Activated T-helper 17 cell treated with anti-CD3 and anti-CD28 coated beads, Interleukin-2, amount 50 U/mL, for 72 hours (primary cell): ENCODE results near the gene GPRIN2. TPM values are rescaled to one million over a fixed set of nuclear protein-coding genes. Genes with fewer than 3 reads are reported as not detected.
"Not testable (repeated sequence)": the region's sequence is repeated elsewhere in the genome, so short reads cannot be mapped to it uniquely, and the experiment has no call there.

Source experiments
- ATAC-seq: fragments of 150-1000 bp; cut with Tn5 transposase; replicated peaks from 2 replicates; pipeline ENCODE4 v1.10.0; 2021; ENCODE audit warnings: mild to moderate bottlenecking, moderate library complexity
- H3K27ac Mint-ChIP-seq: one replicate; pipeline ENCODE4 v1.8.0; 2022; ENCODE audit warnings: mixed read lengths
- H3K27me3 Mint-ChIP-seq: one replicate; pipeline ENCODE4 v1.8.0; 2022; ENCODE audit warnings: mixed read lengths
- H3K36me3 Mint-ChIP-seq: one replicate; pipeline ENCODE4 v1.8.0; 2022; ENCODE audit warnings: low read depth, mild to moderate bottlenecking, mixed read lengths
- H3K4me1 Mint-ChIP-seq: one replicate; pipeline ENCODE4 v1.8.0; 2022; ENCODE audit warnings: mixed read lengths
- H3K4me3 Mint-ChIP-seq: one replicate; pipeline ENCODE4 v1.8.0; 2022; ENCODE audit warnings: mild to moderate bottlenecking, mixed read lengths
- H3K9me3 Mint-ChIP-seq: one replicate; pipeline ENCODE4 v1.8.0; 2022; ENCODE audit warnings: mixed read lengths
- total RNA-seq, 2 donors: library from RNA; stranded (reverse); gene quantifications; one replicate each; pipeline ENCODE4 v1.2.3, GENCODE V29; 2022

GPRIN2 gene
- not detected for total RNA-seq

GRCh38 chr10:46556515-46557318 lies at the start of gene GPRIN2:
Gene GPRIN2 (minus strand): TSS chr10:46556658. CDS start chr10:46550736, 5,922 bp downstream.
- Mint-ChIP-seq H3K27me3 (peaks cover 5% of the 10 kb centered on the region), H3K9me3 (no peaks in the 10 kb centered on the region), H3K36me3 (no peaks in the 10 kb centered on the region), H3K4me3 (peak within 1 kb of the TSS; percentile 47), H3K4me1 (peaks cover 4% of the 10 kb centered on the region), H3K27ac (no peak within 1 kb of the TSS)
- no peak for ATAC-seq

DNA sequence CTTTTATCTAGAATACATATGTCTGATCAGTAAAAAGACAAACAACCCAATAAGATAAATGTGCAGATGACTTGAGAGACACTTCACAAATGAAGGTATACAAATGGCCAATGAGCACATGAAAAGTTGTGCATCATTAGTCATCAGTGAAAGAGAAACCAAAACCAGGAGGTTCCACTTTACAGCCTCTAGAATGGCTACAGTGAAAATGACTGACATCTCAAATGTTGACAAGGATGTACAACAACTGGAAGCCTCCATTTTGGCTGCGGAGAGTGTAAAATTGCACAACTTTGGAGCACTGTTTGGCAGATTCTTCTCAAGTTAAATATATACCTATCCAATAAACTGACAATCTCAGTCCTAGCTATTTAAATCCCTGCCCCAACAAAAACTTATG lies 44.1 kb upstream of the GPRIN2 start:
- H3K27ac Mint-ChIP-seq, H3K4me1 Mint-ChIP-seq, H3K9me3 Mint-ChIP-seq, H3K4me3 Mint-ChIP-seq, H3K27me3 Mint-ChIP-seq, H3K36me3 Mint-ChIP-seq: not testable (repeated sequence)
- peak; percentile 79 for ATAC-seq

DNA sequence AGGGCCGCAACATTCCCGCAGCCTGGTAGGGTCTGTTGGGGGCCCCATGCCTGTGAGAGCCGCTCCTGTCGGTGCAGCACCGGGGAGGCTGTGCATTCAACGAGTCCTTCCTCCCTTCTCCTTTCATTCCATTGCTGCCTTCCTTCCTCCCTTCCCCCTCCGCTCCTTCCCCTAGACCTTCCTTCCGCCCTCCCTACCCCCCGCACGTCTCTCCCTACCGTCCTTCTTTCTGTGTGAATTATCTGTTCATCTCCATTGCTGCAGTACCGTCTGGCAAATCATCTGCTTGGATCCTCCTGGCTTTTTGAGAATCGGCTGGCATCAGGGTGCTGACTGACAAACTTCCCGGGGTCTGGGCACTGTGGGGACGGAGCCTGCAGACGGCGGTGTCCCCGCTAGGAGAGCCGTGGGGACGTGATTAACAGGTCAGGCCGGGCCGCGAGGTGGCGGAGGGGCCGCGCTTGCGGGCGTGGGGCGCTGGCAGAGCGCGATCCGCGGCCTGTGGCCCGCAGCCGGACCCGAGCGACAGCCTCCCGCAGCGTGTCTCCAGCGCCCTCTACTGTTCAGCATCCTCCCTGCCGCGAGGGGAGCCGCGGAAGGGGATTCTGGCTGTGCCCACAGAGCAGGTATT lies 41.3 kb upstream of the GPRIN2 start:
- H3K4me1 Mint-ChIP-seq, H3K27me3 Mint-ChIP-seq, H3K9me3 Mint-ChIP-seq, H3K36me3 Mint-ChIP-seq, H3K27ac Mint-ChIP-seq: not testable (repeated sequence)
- ATAC-seq: peak; percentile 88
- H3K4me3 Mint-ChIP-seq: peak overlapping the region; percentile 33

GRCh38 chr10:46596570-46596969 lies 40.1 kb upstream of the GPRIN2 start:
- H3K9me3 Mint-ChIP-seq, H3K4me1 Mint-ChIP-seq, H3K27me3 Mint-ChIP-seq, H3K36me3 Mint-ChIP-seq, ATAC-seq, H3K27ac Mint-ChIP-seq, H3K4me3 Mint-ChIP-seq: not testable (repeated sequence)

GRCh38 chr10:46594453-46595063 lies 38.1 kb upstream of the GPRIN2 start:
- H3K36me3 Mint-ChIP-seq, H3K27ac Mint-ChIP-seq, H3K27me3 Mint-ChIP-seq, ATAC-seq, H3K9me3 Mint-ChIP-seq, H3K4me1 Mint-ChIP-seq, H3K4me3 Mint-ChIP-seq: not testable (repeated sequence)

DNA sequence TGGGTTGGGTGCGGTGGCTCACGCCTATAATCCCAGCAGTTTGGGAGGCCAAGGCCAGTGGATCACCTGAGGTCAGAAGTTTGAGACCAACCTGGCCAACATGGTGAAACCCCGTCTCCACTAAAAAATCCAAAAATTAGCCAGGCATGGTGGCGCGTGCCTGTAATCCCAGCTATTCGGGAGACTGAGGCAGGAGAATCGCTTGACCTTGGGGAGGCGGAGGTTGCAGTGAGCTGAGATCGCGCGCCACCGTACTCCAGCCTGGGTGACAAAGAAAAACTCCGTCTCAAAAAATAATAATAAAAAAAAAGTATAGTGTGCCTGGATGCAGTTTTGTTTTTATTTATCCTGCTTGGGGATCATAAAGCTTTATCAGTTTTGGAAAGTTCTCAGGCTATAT lies 36.8 kb upstream of the GPRIN2 start:
- not testable (repeated sequence) for ATAC-seq, H3K4me1 Mint-ChIP-seq, H3K27ac Mint-ChIP-seq

GRCh38 chr10:46591053-46591452 lies 34.6 kb upstream of the GPRIN2 start:
- H3K9me3 Mint-ChIP-seq, H3K27ac Mint-ChIP-seq, H3K4me1 Mint-ChIP-seq, H3K4me3 Mint-ChIP-seq, H3K36me3 Mint-ChIP-seq, H3K27me3 Mint-ChIP-seq, ATAC-seq: not testable (repeated sequence)

More for the DNA sequence above, 36.8 kb upstream of the GPRIN2 start:
- not testable (repeated sequence) for H3K36me3 Mint-ChIP-seq, H3K9me3 Mint-ChIP-seq, H3K4me3 Mint-ChIP-seq, H3K27me3 Mint-ChIP-seq

DNA sequence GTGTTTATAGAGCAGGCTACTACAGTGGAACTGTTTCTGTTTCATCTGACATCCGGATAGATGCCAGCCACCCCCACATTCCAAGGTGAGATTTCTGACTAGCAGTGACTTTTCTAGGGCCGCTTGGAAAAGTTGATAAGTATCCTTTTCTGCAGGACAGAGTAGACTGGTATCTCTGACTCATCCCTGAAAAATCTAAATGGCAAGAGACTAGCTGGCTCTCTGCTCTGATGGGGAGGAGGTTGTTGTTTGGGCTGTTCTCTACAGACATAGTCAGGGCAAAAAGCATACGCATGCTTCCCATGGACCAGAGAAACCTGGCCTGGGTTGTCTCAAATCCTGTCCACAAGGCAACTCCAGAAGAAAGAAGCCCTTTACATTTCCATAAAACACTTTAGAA lies 33.1 kb upstream of the GPRIN2 start:
- not testable (repeated sequence) for ATAC-seq

GRCh38 chr10:46588221-46588620 lies 31.8 kb upstream of the GPRIN2 start:
- not testable (repeated sequence) for H3K9me3 Mint-ChIP-seq, H3K27ac Mint-ChIP-seq, H3K4me3 Mint-ChIP-seq, H3K36me3 Mint-ChIP-seq, H3K27me3 Mint-ChIP-seq, H3K4me1 Mint-ChIP-seq
- peak; percentile 71 for ATAC-seq

More for the DNA sequence above, 33.1 kb upstream of the GPRIN2 start:
- H3K4me3 Mint-ChIP-seq, H3K36me3 Mint-ChIP-seq, H3K4me1 Mint-ChIP-seq, H3K27me3 Mint-ChIP-seq, H3K9me3 Mint-ChIP-seq, H3K27ac Mint-ChIP-seq: not testable (repeated sequence)

DNA sequence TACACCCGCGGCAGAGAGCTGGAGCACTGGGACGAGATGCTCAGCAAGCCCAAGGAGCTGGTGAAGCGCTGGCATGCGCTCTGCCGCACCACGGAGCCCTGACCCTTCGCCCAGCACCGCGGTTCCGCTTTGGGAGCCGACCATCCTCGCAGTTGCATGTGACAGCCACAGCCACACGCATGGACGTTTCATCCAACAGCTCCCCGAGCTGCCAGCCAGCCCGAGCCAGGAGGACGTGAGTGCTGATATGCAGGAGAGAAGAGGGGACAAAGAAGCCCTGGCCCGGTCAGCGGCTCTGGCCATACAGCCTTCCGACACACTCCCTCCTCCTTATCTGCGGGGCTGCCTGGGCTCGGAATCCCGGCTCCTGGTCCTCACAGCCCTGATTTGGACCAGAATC lies 31.1 kb upstream of the GPRIN2 start:
- not testable (repeated sequence) for H3K4me1 Mint-ChIP-seq, H3K36me3 Mint-ChIP-seq, H3K9me3 Mint-ChIP-seq, H3K4me3 Mint-ChIP-seq, H3K27me3 Mint-ChIP-seq, H3K27ac Mint-ChIP-seq, ATAC-seq

GRCh38 chr10:46585246-46585645 lies 28.8 kb upstream of the GPRIN2 start:
- not testable (repeated sequence) for H3K27me3 Mint-ChIP-seq, H3K27ac Mint-ChIP-seq, H3K9me3 Mint-ChIP-seq, H3K36me3 Mint-ChIP-seq, ATAC-seq, H3K4me3 Mint-ChIP-seq, H3K4me1 Mint-ChIP-seq

DNA sequence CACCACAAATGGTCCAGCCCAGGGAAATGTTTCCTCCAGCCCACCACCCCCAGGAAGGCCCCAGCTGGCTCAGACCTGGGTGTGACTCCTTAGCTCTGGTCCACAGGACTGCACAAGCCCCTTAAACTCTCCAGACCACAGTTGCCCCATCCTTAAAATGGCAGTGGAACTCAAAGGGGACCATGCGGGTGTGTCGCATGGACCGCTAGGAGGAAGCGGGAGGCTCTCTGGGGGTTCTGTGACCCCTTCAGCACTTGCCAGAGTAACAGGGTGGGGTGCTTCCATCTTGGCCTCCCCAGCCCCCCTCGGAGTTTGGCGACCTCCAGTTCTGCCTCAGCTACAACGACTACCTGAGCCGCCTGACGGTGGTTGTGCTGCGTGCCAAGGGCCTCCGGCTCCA lies 27.7 kb upstream of the GPRIN2 start:
- not testable (repeated sequence) for H3K27me3 Mint-ChIP-seq, ATAC-seq, H3K9me3 Mint-ChIP-seq, H3K4me1 Mint-ChIP-seq, H3K27ac Mint-ChIP-seq, H3K4me3 Mint-ChIP-seq, H3K36me3 Mint-ChIP-seq

DNA sequence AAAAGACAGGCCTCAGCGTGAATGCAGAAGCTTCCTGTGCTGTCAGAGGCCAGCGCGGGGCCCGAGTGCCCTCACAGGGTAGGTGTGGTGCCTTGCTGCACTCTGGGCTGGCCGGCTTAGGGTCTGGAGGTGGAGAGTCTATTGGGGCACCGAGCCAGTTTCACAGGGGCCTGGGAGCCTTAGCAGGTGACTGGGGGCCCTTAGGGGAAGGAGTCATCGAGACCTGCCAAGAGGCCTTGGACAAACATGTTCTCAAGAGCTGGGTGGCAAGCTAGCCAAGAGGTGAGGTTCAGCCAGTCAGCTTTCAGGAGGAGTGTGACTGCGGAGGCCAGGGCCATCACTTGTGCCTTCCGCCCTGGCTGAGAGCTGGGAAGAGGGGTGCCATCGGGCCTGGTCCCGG lies 26.1 kb upstream of the GPRIN2 start:
- H3K9me3 Mint-ChIP-seq, H3K4me3 Mint-ChIP-seq, H3K4me1 Mint-ChIP-seq, H3K36me3 Mint-ChIP-seq, ATAC-seq, H3K27me3 Mint-ChIP-seq, H3K27ac Mint-ChIP-seq: not testable (repeated sequence)

- H3K9me3 Mint-ChIP-seq, H3K27ac Mint-ChIP-seq, H3K4me3 Mint-ChIP-seq, H3K4me1 Mint-ChIP-seq, H3K36me3 Mint-ChIP-seq, ATAC-seq, H3K27me3 Mint-ChIP-seq: not testable (repeated sequence)
These were observed 25.5 kb upstream of the GPRIN2 start for GRCh38 chr10:46581997-46582396.

DNA sequence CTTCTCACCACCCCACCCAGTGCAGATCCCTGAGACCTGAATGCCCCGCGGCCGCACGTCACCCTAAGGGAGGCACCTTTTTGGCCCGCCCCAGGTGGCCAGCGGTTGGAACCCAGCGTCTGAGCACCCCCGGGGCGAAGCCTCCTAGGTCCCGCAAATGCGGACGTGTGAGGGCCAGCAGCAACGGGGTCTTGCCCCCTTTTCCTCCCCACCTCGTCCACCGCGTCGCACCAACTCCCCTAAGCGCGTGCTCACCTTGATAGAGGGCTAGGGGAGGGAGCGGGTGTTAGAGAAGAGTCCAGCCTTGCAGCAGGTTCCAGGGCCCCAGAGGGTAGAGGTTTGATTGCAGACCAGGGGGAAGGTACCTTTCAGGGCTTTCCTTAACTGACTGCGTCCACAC lies 22.9 kb upstream of the GPRIN2 start:
- H3K9me3 Mint-ChIP-seq, H3K4me1 Mint-ChIP-seq: not testable (repeated sequence)

More for the DNA sequence above, 22.9 kb upstream of the GPRIN2 start:
- not testable (repeated sequence) for H3K36me3 Mint-ChIP-seq, H3K4me3 Mint-ChIP-seq, H3K27me3 Mint-ChIP-seq, H3K27ac Mint-ChIP-seq, ATAC-seq
